H54 (cell line): ENCODE measurements around the gene ISL2.

Source experiments
- DNase-seq: peaks from one replicate; pipeline ENCODE4 v3.0.0; 2011; ENCODE audit warnings: low spot score, mixed read lengths; ENCODE audit not compliant: insufficient read length
- FAIRE-seq: peaks from 3 replicates; lab custom pipeline; 2011; peaks lifted over from hg19 to GRCh38; lab: Jason Lieb, UNC
- POLR2A ChIP-seq: IDR thresholded peaks from 2 replicates; pipeline ENCODE4 v1.6.1; 2011; ENCODE audit warnings: low read depth, mild to moderate bottlenecking, low read length

The ISL2 gene

GRCh38 chr15:76334438-76335306 is 1.9 kb upstream of the ISL2 start:
- no peak for FAIRE-seq
- TF ChIP-seq POLR2A, result no peak
- no peak for DNase-seq

- no peak for TF ChIP-seq POLR2A
- DNase-seq (peak; percentile 23), FAIRE-seq (no peak)
Observed at GRCh38 chr15:76335307-76336253, 993 bp upstream of the ISL2 start.

- FAIRE-seq, result no peak
- TF ChIP-seq POLR2A, result no peak
- DNase-seq, result peak; percentile 58
Observed at GRCh38 chr15:76337059-76337695, 604 bp downstream of the ISL2 start.

- FAIRE-seq, result no peak
- DNase-seq, result no peak
- no peak for TF ChIP-seq POLR2A
Observed at GRCh38 chr15:76337696-76338485, 1.3 kb downstream of the ISL2 start.

- DNase-seq (no peak), FAIRE-seq (no peak)
- TF ChIP-seq POLR2A, result no peak
Observed at GRCh38 chr15:76338486-76339304, 2.1 kb downstream of the ISL2 start.

- DNase-seq (no peak), FAIRE-seq (no peak)
- TF ChIP-seq POLR2A, result no peak
Observed at GRCh38 chr15:76339305-76340197, 3.0 kb downstream of the ISL2 start.

GRCh38 chr15:76340198-76340802 is 3.7 kb downstream of the ISL2 start:
- FAIRE-seq (no peak), DNase-seq (no peak)
- TF ChIP-seq POLR2A, result no peak

- no peak for DNase-seq
- TF ChIP-seq POLR2A, result no peak
- FAIRE-seq, result no peak
Observed at GRCh38 chr15:76340803-76341365, 4.3 kb downstream of the ISL2 start.

GRCh38 chr15:76341366-76342057 is 4.9 kb downstream of the ISL2 start:
- FAIRE-seq (no peak), DNase-seq (no peak)
- no peak for TF ChIP-seq POLR2A

- no peak for TF ChIP-seq POLR2A
- no peak for DNase-seq
- FAIRE-seq, result no peak
Observed at GRCh38 chr15:76342058-76342381, 5.4 kb downstream of the ISL2 start.
